Duodenal mucosa (tissue), 2 donors: ENCODE measurements around the gene ACOX2.

ENCODE experiments used
- H3K27ac ChIP-seq: one replicate; pipeline ENCODE4 v1.7.0; 2013; ENCODE audit warnings: low read depth, low read length
- H3K27me3 ChIP-seq, 2 donors: one replicate each; pipeline ENCODE4 v1.7.0; 2013; ENCODE audit warnings: low read length in 2 of 2, control low read depth in 1 of 2; ENCODE audit not compliant: insufficient read depth in 2 of 2, control insufficient read depth in 1 of 2
- H3K36me3 ChIP-seq, 2 donors: one replicate each; pipeline ENCODE4 v1.7.0; 2013; ENCODE audit warnings: low read length in 2 of 2, control low read depth in 1 of 2; ENCODE audit not compliant: insufficient read depth in 2 of 2, control insufficient read depth in 1 of 2
- H3K4me1 ChIP-seq, 2 donors: one replicate each; pipeline ENCODE4 v1.7.0; 2013; ENCODE audit warnings: low read length in 2 of 2, control low read depth in 1 of 2; ENCODE audit not compliant: insufficient read depth in 2 of 2, control insufficient read depth in 1 of 2
- H3K4me3 ChIP-seq, 2 donors: one replicate each; pipeline ENCODE4 v1.7.0; 2013; ENCODE audit warnings: low read length in 2 of 2, low read depth in 1 of 2
- H3K9ac ChIP-seq, 2 donors: one replicate each; pipeline ENCODE4 v1.7.0; 2013; ENCODE audit warnings: low read length in 2 of 2, low read depth in 1 of 2
- H3K9me3 ChIP-seq, 2 donors: one replicate each; pipeline ENCODE4 v1.7.0; 2013; ENCODE audit warnings: low read length in 2 of 2, control low read depth in 1 of 2; ENCODE audit not compliant: control insufficient read depth in 1 of 2

Gene ACOX2

DNA sequence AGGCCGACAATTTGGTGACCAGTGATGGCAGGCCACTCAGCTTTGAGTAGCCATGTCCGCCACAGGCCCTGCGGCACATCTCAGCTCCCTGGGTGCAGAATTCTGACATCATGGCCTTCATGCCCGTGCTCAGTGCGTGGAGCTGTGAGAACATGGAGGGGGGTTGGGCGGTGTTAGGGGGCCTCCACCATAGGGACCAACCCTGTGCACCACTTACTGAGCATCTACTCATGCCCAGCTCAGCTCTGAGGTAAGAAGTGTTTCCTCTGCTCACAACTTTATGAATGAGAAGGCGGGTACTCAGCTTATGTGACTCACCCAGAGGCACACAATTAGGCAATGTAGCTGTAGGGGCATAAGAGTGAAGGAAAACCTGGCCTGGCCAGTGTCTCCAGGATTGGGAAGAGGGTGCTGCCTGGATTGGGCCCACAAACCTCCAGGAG, 10.5 kb downstream of the ACOX2 start:
- H3K27me3 ChIP-seq: no peaks in the 10 kb centered on the region
- H3K27ac ChIP-seq: no peak overlapping the region
- peaks cover 60 to 72% of the 10 kb centered on the region in 2 donors for H3K36me3 ChIP-seq
- H3K4me3 ChIP-seq: no peak overlapping the region
- no peaks in the 10 kb centered on the region for H3K9me3 ChIP-seq
- H3K9ac ChIP-seq: no peak overlapping the region
- H3K4me1 ChIP-seq: peaks cover 0 to 4% of the 10 kb centered on the region in 2 donors

- Histone ChIP-seq H3K9ac (no peak overlapping the region), H3K27ac (peak overlapping the region; percentile 25), H3K36me3 (peaks cover 48 to 69% of the 10 kb centered on the region in 2 donors), H3K4me3 (no peak overlapping the region), H3K27me3 (no peaks in the 10 kb centered on the region), H3K4me1 (peaks cover 0 to 16% of the 10 kb centered on the region in 2 donors), H3K9me3 (no peaks in the 10 kb centered on the region)
These were observed 12.6 kb downstream of the ACOX2 start for GRCh38 chr3:58524326-58524888.

DNA sequence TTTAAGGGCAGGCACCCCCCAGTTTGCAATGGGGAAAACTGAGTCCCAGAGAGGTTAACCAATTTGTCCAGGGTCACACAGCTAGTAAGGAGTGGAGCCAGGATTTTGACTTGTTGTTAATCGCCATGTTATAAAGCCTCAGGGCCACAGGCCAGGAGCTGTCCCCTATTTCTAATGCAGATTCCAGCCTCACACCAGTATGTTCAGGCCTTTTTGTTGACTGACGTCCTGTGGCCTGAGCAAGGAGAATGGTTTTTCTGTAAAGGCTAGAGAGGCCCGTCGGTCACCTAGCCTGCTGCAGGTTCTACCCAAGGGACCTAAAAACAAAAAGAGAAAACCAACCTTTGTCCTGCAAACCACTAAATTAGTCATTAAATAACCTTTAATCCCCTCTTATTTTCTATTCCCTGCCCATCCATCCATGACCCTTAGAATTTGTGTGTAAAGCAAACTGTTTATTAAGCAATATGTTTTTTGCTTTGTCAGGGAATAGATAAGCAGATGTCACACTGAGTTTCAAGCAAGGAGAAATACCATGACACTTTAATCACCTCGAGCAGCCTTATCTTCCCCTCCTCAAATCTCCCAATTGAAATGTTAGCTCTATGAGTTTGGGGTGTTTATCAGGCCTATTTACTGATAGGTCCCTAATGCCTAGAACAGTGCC, 14.1 kb downstream of the ACOX2 start:
- peaks cover 5 to 17% of the 10 kb centered on the region in 2 donors for H3K4me1 ChIP-seq
- no peaks in the 10 kb centered on the region for H3K27me3 ChIP-seq
- peaks cover 44 to 64% of the 10 kb centered on the region in 2 donors for H3K36me3 ChIP-seq
- H3K4me3 ChIP-seq: no peak overlapping the region
- no peak overlapping the region for H3K27ac ChIP-seq
- H3K9ac ChIP-seq: no peak overlapping the region
- no peaks in the 10 kb centered on the region for H3K9me3 ChIP-seq

- H3K9ac ChIP-seq: no peak overlapping the region
- no peaks in the 10 kb centered on the region for H3K9me3 ChIP-seq
- no peak overlapping the region for H3K27ac ChIP-seq
- H3K4me3 ChIP-seq: no peak overlapping the region
- no peaks in the 10 kb centered on the region for H3K27me3 ChIP-seq
- H3K4me1 ChIP-seq: peaks cover 5 to 17% of the 10 kb centered on the region in 2 donors
- peaks cover 46 to 66% of the 10 kb centered on the region in 2 donors for H3K36me3 ChIP-seq
These were observed 14.9 kb downstream of the ACOX2 start for GRCh38 chr3:58521917-58522631.

- H3K4me3 ChIP-seq: no peak overlapping the region
- H3K4me1 ChIP-seq: peaks cover 5 to 17% of the 10 kb centered on the region in 2 donors
- no peaks in the 10 kb centered on the region for H3K27me3 ChIP-seq
- H3K9me3 ChIP-seq: no peaks in the 10 kb centered on the region
- H3K27ac ChIP-seq: no peak overlapping the region
- no peak overlapping the region for H3K9ac ChIP-seq
- peaks cover 45 to 66% of the 10 kb centered on the region in 2 donors for H3K36me3 ChIP-seq
These were observed 15.7 kb downstream of the ACOX2 start for GRCh38 chr3:58521336-58521670.

- no peaks in the 10 kb centered on the region for H3K27me3 ChIP-seq
- H3K4me3 ChIP-seq: no peak overlapping the region
- peaks cover 45 to 60% of the 10 kb centered on the region in 2 donors for H3K36me3 ChIP-seq
- H3K9me3 ChIP-seq: no peaks in the 10 kb centered on the region
- peaks cover 5 to 17% of the 10 kb centered on the region in 2 donors for H3K4me1 ChIP-seq
- no peak overlapping the region for H3K27ac ChIP-seq
- no peak overlapping the region for H3K9ac ChIP-seq
These were observed 16.3 kb downstream of the ACOX2 start for GRCh38 chr3:58520403-58521335.

DNA sequence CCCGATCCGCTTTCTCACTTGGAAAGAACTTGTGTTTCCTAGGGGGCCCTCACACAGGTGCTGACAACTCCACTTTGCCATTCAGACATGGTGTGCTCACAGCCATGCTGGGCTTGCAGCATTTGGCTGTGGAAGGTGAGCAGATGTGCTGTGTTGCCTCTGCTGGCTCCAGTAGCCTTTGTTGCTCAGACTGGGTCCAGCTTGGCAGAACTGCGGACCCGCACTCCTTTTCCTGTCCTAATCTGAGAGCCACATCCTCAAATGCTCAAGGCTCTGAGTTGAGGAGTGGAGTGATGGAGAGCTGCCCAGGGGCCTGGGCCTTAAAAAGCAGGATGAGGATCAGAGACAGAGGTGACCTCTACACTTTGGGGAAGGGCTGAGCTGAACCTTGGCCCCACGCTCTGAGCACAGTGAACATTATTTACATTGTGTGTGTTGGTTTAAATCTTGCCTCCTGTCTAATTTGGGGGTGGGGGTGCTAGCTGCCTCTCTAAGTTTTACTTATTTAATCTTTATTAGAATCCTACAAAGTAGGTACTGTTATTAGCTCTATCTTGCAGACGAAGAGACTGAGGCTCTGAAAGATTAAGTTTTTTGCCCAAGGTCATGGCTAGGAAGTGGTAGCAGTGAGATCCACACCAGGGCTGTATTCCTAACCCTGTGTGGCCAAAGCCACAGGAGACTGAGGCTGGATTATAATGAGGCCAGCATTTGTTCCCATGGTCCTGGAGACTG, 17.2 kb downstream of the ACOX2 start:
- Histone ChIP-seq H3K4me3 (no peak overlapping the region), H3K27me3 (no peaks in the 10 kb centered on the region), H3K4me1 (peaks cover 5 to 17% of the 10 kb centered on the region in 2 donors), H3K9me3 (no peaks in the 10 kb centered on the region), H3K9ac (no peak overlapping the region), H3K27ac (no peak overlapping the region), H3K36me3 (peaks cover 42 to 56% of the 10 kb centered on the region in 2 donors)

DNA sequence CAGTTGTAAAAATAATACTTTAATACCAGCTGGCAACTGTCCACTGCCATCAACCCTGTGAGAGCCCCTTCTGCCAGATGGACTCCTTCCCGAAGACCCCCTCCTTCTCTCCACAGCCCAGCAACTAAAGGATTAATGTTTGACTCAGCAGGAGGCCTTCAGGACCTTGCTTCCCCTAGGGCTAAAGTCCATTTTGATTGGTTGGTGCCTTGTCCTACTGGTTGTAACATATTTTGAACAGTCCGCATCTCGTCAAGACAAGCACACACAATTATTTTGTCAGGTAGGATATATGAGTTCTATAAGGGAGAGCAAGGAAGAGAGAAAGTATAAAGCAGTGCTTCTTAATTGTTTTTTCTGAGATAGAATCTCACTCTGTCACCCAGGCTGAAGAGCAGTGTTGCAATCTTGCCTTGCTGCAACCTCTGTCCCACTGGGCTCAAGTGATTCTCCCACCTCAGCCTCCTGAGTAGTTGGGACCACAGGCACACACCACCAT, 18.6 kb downstream of the ACOX2 start:
- H3K27ac ChIP-seq: no peak overlapping the region
- H3K4me1 ChIP-seq: peaks cover 5 to 17% of the 10 kb centered on the region in 2 donors
- H3K36me3 ChIP-seq: peaks cover 40 to 56% of the 10 kb centered on the region in 2 donors
- H3K27me3 ChIP-seq: no peaks in the 10 kb centered on the region
- H3K4me3 ChIP-seq: no peak overlapping the region
- H3K9ac ChIP-seq: no peak overlapping the region
- no peaks in the 10 kb centered on the region for H3K9me3 ChIP-seq

DNA sequence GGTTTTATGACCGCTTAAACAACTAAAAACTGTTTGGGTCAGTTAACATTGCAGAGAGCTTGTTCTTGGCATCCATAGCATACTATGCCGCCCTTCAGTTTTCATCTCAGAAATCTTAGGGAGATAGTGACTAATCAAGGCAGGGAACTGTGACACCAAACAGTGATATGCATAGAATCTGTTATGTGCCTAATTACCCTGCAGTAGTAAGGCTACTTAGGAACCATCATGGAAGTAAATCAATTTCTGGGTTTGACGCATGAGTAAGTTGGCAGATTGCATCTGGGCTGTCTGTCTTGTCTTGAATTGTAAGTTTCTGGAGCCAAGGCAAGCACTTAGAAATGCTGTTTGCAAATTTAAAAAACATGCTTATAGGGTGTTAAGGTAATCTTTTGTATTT, 22.6 kb downstream of the ACOX2 start:
- Histone ChIP-seq H3K9ac (no peak overlapping the region), H3K4me3 (no peak overlapping the region), H3K4me1 (peaks cover 5% of the 10 kb centered on the region in 2 donors), H3K27ac (no peak overlapping the region), H3K36me3 (peaks cover 24 to 42% of the 10 kb centered on the region in 2 donors), H3K9me3 (no peaks in the 10 kb centered on the region), H3K27me3 (no peaks in the 10 kb centered on the region)
